ENCODE measurements around the gene SEC16A.

The SEC16A gene

DNA sequence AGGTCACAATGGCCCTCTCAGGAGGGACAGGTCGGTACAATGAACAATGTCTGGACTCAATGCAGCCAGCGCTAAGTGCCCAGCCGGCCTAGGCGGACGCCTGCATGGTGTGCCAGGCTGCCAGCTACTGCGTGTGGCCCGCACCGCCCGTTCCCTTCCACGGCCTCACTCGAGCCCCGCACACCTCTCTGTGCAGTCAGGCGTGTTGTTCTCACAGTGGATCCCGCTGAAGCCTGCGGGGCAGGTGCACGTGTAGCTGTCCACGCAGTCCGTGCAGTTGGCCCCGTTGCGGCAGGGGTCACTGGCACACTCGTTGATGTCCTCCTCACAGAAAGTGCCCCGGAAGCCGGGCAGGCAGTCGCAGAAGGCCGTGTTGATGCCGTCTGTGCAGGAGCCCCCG is 26.7 kb upstream of the SEC16A start:
- Histone ChIP-seq H3K4me3 (replicated peaks; ENCODE audit: insufficient read depth, low read length) (no peak overlapping the region), H3K27ac (replicated peaks) (no peak overlapping the region), H3K27me3 (ENCODE audit: insufficient read depth, poor library complexity, severe bottlenecking) (no peaks in the 10 kb centered on the region)
- TF ChIP-seq SPI1 (IDR thresholded peaks at IDR 0.05; ENCODE audit: borderline replicate concordance, low read depth) (no peak), POLR2AphosphoS5 (IDR thresholded peaks at IDR 0.05; ENCODE audit: low read depth) (no peak), CTCF (IDR thresholded peaks at IDR 0.05; ENCODE audit: insufficient read depth, low read length) (no peak), GABPA (IDR thresholded peaks at IDR 0.05; ENCODE audit: low read depth) (no peak)
- TF ChIP-seq, protein P1, sequence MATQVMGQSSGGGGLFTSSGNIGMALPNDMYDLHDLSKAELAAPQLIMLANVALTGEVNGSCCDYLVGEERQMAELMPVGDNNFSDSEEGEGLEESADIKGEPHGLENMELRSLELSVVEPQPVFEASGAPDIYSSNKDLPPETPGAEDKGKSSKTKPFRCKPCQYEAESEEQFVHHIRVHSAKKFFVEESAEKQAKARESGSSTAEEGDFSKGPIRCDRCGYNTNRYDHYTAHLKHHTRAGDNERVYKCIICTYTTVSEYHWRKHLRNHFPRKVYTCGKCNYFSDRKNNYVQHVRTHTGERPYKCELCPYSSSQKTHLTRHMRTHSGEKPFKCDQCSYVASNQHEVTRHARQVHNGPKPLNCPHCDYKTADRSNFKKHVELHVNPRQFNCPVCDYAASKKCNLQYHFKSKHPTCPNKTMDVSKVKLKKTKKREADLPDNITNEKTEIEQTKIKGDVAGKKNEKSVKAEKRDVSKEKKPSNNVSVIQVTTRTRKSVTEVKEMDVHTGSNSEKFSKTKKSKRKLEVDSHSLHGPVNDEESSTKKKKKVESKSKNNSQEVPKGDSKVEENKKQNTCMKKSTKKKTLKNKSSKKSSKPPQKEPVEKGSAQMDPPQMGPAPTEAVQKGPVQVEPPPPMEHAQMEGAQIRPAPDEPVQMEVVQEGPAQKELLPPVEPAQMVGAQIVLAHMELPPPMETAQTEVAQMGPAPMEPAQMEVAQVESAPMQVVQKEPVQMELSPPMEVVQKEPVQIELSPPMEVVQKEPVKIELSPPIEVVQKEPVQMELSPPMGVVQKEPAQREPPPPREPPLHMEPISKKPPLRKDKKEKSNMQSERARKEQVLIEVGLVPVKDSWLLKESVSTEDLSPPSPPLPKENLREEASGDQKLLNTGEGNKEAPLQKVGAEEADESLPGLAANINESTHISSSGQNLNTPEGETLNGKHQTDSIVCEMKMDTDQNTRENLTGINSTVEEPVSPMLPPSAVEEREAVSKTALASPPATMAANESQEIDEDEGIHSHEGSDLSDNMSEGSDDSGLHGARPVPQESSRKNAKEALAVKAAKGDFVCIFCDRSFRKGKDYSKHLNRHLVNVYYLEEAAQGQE (IDR thresholded peaks at IDR 0.05; ENCODE audit: insufficient replicate concordance, low read depth) = no peak
- DNase-seq (ENCODE audit: low read depth in 1 of 2, low spot score in 1 of 2) = no peak

GRCh38 chr9:136508729-136509500 is 26.1 kb upstream of the SEC16A start:
- no peak for DNase-seq (ENCODE audit: low read depth in 1 of 2, low spot score in 1 of 2)
- H3K27ac ChIP-seq (replicated peaks) = no peak overlapping the region
- no peak overlapping the region for H3K4me3 ChIP-seq (replicated peaks; ENCODE audit: insufficient read depth, low read length)
- no peaks in the 10 kb centered on the region for H3K27me3 ChIP-seq (ENCODE audit: insufficient read depth, poor library complexity, severe bottlenecking)
- TF ChIP-seq, protein P1 (IDR thresholded peaks at IDR 0.05; ENCODE audit: insufficient replicate concordance, low read depth) = no peak

DNA sequence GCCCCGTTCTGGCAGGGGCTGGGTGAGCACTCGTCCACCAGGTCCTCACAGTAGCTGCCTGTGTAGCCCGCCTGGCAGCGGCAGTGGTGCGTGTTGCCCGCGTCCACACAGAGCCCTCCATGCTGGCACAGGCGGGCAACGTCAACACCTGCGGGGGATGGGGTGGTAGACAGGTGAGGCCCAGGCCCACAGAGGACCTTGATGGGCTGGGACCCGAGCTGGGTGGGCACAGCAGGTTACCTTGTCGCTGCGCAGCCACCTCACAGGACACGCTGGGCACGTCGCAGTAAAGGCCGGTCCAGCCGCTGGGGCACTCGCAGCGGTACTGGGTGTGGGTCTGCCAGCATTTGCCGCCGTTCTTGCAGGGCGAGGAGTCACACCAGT is 25.1 kb upstream of the SEC16A start:
- H3K27me3 ChIP-seq (ENCODE audit: insufficient read depth, poor library complexity, severe bottlenecking) = no peaks in the 10 kb centered on the region
- no peak overlapping the region for H3K4me3 ChIP-seq (replicated peaks; ENCODE audit: insufficient read depth, low read length)
- TF ChIP-seq SPI1 (IDR thresholded peaks at IDR 0.05; ENCODE audit: borderline replicate concordance, low read depth) (no peak), GABPA (IDR thresholded peaks at IDR 0.05; ENCODE audit: low read depth) (no peak)
- no peak overlapping the region for H3K27ac ChIP-seq (replicated peaks)
- DNase-seq (ENCODE audit: low read depth in 1 of 2, low spot score in 1 of 2) = no peak

- no peaks in the 10 kb centered on the region for H3K27me3 ChIP-seq (ENCODE audit: insufficient read depth, poor library complexity, severe bottlenecking)
- TF ChIP-seq CTCF (IDR thresholded peaks at IDR 0.05; ENCODE audit: insufficient read depth, low read length) (no peak), GABPA (IDR thresholded peaks at IDR 0.05; ENCODE audit: low read depth) (no peak), SPI1 (IDR thresholded peaks at IDR 0.05; ENCODE audit: borderline replicate concordance, low read depth) (no peak), POLR2AphosphoS5 (IDR thresholded peaks at IDR 0.05; ENCODE audit: low read depth) (no peak)
- TF ChIP-seq, protein P1 (IDR thresholded peaks at IDR 0.05; ENCODE audit: insufficient replicate concordance, low read depth) = no peak
These were observed 24.6 kb upstream of the SEC16A start for GRCh38 chr9:136507221-136507991.

More at GRCh38 chr9:136507221-136507991, 24.6 kb upstream of the SEC16A start:
- DNase-seq (ENCODE audit: low read depth in 1 of 2, low spot score in 1 of 2) = no peak
- Histone ChIP-seq H3K27ac (replicated peaks) (no peak overlapping the region), H3K4me3 (replicated peaks; ENCODE audit: insufficient read depth, low read length) (no peak overlapping the region)
